GM21447 (cell line): ENCODE results near the gene TMTC1.
"Not testable (repeated sequence)": the region's sequence is repeated elsewhere in the genome, so short reads cannot be mapped to it uniquely, and the experiment has no call there.

ENCODE experiments used
- ATAC-seq: cut with Tn5 transposase; IDR thresholded peaks from one replicate; pipeline ENCODE4 v1.9.1; 2021; ENCODE audit not compliant: unreplicated experiment

TMTC1 gene

GRCh38 chr12:29783773-29784666 lies at the start of gene TMTC1:
TSS of gene TMTC1 (minus strand) at chr12:29783942. CDS start at chr12:29783751, 191 bp downstream.
- ATAC-seq = no peak

GRCh38 chr12:29831173-29831572 lies 47.4 kb upstream of the TMTC1 start:
- no peak for ATAC-seq

GRCh38 chr12:29830391-29830790 lies 46.6 kb upstream of the TMTC1 start:
- no peak for ATAC-seq

GRCh38 chr12:29818916-29819623 lies 35.3 kb upstream of the TMTC1 start:
- no peak for ATAC-seq

GRCh38 chr12:29816874-29817725 lies 33.4 kb upstream of the TMTC1 start:
- no peak for ATAC-seq

GRCh38 chr12:29809616-29810361 lies 26.0 kb upstream of the TMTC1 start:
- not testable (repeated sequence) for ATAC-seq

GRCh38 chr12:29807129-29807528 lies 23.4 kb upstream of the TMTC1 start:
- no peak for ATAC-seq

GRCh38 chr12:29804019-29804418 lies 20.3 kb upstream of the TMTC1 start:
- ATAC-seq = no peak

GRCh38 chr12:29799591-29799990 lies 15.8 kb upstream of the TMTC1 start:
- ATAC-seq = no peak

- no peak for ATAC-seq
Measured at GRCh38 chr12:29797565-29798355, 14.0 kb upstream of the TMTC1 start.

- ATAC-seq = no peak
Measured at GRCh38 chr12:29796823-29797263, 13.1 kb upstream of the TMTC1 start.

GRCh38 chr12:29795715-29796114 lies 12.0 kb upstream of the TMTC1 start:
- no peak for ATAC-seq

GRCh38 chr12:29794862-29795261 lies 11.1 kb upstream of the TMTC1 start:
- ATAC-seq = no peak

- no peak for ATAC-seq
Measured at GRCh38 chr12:29792853-29793252, 9.1 kb upstream of the TMTC1 start.

- ATAC-seq = no peak
Measured at GRCh38 chr12:29792132-29792531, 8.4 kb upstream of the TMTC1 start.

- ATAC-seq = peak; percentile 24
Measured at GRCh38 chr12:29782871-29783772, 620 bp downstream of the TMTC1 start.

GRCh38 chr12:29782285-29782870 lies 1.4 kb downstream of the TMTC1 start:
- ATAC-seq = peak; percentile 68

GRCh38 chr12:29781705-29782266 lies 2.0 kb downstream of the TMTC1 start:
- peak; percentile 26 for ATAC-seq
